DMS53 (cell line): Measurements from ENCODE around the gene N4BP3.
A peak's percentile ranks its signal among the peaks of the same experiment; 100 is the strongest.
"Not testable (repeated sequence)": the region's sequence is repeated elsewhere in the genome, so short reads cannot be mapped to it uniquely, and the experiment has no call there.

Experiments used
- DNase-seq: peaks from one replicate; lab custom pipeline; 2025; lab: John Stamatoyannopoulos, UW

Gene N4BP3

GRCh38 chr5:178113141-178113787 is at the start of gene N4BP3:
Gene N4BP3, plus strand, starts transcription at chr5:178113532. Its CDS starts 6,052 bp downstream, at chr5:178119584.
- peak; percentile 90 for DNase-seq

- DNase-seq = no peak
Observed at GRCh38 chr5:178067755-178068154, 45.6 kb upstream of the N4BP3 start.

- DNase-seq = no peak
Observed at GRCh38 chr5:178068293-178068692, 45.0 kb upstream of the N4BP3 start.

GRCh38 chr5:178069909-178070308 is 43.4 kb upstream of the N4BP3 start:
- peak; percentile 76 for DNase-seq

GRCh38 chr5:178071108-178071507 is 42.2 kb upstream of the N4BP3 start:
- no peak for DNase-seq

GRCh38 chr5:178072749-178073148 is 40.6 kb upstream of the N4BP3 start:
- DNase-seq = no peak

GRCh38 chr5:178074266-178074952 is 38.9 kb upstream of the N4BP3 start:
- no peak for DNase-seq

GRCh38 chr5:178076965-178077364 is 36.4 kb upstream of the N4BP3 start:
- not testable (repeated sequence) for DNase-seq

- DNase-seq = no peak
Observed at GRCh38 chr5:178077751-178078150, 35.6 kb upstream of the N4BP3 start.

GRCh38 chr5:178078197-178079010 is 34.9 kb upstream of the N4BP3 start:
- DNase-seq = no peak

- no peak for DNase-seq
Observed at GRCh38 chr5:178080056-178080455, 33.3 kb upstream of the N4BP3 start.

- DNase-seq = no peak
Observed at GRCh38 chr5:178080618-178081410, 32.5 kb upstream of the N4BP3 start.

GRCh38 chr5:178081571-178082243 is 31.6 kb upstream of the N4BP3 start:
- DNase-seq = no peak

- no peak for DNase-seq
Observed at GRCh38 chr5:178083922-178084321, 29.4 kb upstream of the N4BP3 start.

- DNase-seq = no peak
Observed at GRCh38 chr5:178085316-178085715, 28.0 kb upstream of the N4BP3 start.

- peak; percentile 71 for DNase-seq
Observed at GRCh38 chr5:178086266-178086665, 27.1 kb upstream of the N4BP3 start.

- DNase-seq = not testable (repeated sequence)
Observed at GRCh38 chr5:178087199-178087598, 26.1 kb upstream of the N4BP3 start.

- DNase-seq = no peak
Observed at GRCh38 chr5:178090856-178091255, 22.5 kb upstream of the N4BP3 start.

GRCh38 chr5:178093134-178093533 is 20.2 kb upstream of the N4BP3 start:
- DNase-seq = no peak

- no peak for DNase-seq
Observed at GRCh38 chr5:178094345-178094744, 19.0 kb upstream of the N4BP3 start.

GRCh38 chr5:178098685-178099084 is 14.6 kb upstream of the N4BP3 start:
- no peak for DNase-seq
